ENCODE data around the gene GAL3ST3.

The GAL3ST3 gene

DNA sequence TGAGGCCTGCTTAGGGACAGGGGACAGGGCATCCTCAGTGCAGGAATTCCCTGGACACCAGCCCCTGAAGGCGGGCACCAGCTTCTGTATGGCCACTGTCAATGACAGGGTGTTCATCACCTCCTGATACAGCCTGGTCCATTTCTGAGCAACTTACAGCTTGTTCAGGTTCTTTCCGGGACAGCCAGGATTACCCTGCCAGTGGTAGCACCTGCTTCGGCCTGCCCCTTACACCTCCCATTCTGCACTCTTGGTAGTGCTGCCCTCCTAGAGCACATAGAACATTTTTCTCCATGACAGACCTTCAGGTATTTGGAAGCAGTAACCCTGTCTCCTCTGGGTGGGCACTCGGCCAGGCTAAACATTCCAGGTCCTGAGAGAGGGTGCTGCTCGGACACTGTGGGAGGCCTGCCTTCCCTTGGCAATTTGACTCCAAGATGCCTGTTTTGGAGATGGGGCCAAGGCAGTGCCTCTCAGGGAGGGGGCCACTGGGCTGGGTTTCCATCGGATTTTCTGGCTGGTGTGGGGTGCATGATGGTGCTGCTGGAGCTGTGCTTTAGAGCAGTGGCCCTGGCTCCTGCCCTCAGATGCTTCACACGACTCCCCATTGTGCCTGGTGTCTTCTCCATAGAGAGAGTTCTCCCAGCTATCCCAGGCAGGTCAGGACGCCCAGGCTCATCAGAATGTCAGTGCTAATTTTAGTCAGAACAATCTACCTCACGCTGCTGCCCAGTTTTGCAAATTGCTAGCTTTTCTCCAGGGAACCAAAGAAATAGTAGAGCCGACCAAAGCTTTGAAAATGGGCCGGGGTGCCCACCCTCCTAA is 1.2 kb downstream of the GAL3ST3 start:
- ChIA-PET POLR2A (no interaction called here), CTCF (interaction anchor here (1.0 to 7.8 kb wide), 6 partner anchors 11 to 269 kb away, joined by 3 to 52 read pairs (median 31); partner anchors contain the start of genes CST6 and PACS1)
- DNase-seq (ENCODE audit: extremely low spot score) = no peak
- TF ChIP-seq, protein P1, sequence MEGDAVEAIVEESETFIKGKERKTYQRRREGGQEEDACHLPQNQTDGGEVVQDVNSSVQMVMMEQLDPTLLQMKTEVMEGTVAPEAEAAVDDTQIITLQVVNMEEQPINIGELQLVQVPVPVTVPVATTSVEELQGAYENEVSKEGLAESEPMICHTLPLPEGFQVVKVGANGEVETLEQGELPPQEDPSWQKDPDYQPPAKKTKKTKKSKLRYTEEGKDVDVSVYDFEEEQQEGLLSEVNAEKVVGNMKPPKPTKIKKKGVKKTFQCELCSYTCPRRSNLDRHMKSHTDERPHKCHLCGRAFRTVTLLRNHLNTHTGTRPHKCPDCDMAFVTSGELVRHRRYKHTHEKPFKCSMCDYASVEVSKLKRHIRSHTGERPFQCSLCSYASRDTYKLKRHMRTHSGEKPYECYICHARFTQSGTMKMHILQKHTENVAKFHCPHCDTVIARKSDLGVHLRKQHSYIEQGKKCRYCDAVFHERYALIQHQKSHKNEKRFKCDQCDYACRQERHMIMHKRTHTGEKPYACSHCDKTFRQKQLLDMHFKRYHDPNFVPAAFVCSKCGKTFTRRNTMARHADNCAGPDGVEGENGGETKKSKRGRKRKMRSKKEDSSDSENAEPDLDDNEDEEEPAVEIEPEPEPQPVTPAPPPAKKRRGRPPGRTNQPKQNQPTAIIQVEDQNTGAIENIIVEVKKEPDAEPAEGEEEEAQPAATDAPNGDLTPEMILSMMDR (IDR thresholded peaks at IDR 0.05; ENCODE audit: control extremely low read depth, extremely low read depth, low read depth, missing control alignments) = no peak

DNA sequence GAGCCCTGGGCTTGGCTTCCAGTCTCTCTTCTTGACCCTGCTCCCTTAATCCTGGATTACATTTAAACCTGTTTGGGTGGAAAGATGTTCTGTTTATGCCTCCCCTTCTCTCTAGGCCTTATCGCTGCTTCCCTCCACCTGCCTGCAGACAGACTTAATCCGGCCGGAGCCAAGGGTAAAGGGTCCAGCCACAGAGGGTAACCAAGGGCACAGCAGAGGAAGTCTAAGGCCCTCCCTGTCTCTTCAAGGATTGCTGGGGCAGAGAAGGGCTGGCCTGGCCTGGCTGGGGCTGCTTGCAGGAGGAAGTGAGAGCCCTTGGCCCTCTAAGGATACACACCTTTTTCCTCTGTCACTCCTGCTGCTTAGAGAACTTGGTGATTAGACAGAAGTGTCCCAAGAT is 2.1 kb downstream of the GAL3ST3 start:
- CTCF ChIA-PET = interaction anchor here (1.1 to 7.8 kb wide), 10 partner anchors 8 to 88 kb away, joined by 3 to 52 read pairs (median 18); partner anchors contain the start of genes CST6, PACS1 and SF3B2
- POLR2A ChIA-PET = no interaction called here
- TF ChIP-seq, protein P1 (IDR thresholded peaks at IDR 0.05; ENCODE audit: control extremely low read depth, extremely low read depth, low read depth, missing control alignments) = no peak
- no peak for DNase-seq (ENCODE audit: extremely low spot score)

DNA sequence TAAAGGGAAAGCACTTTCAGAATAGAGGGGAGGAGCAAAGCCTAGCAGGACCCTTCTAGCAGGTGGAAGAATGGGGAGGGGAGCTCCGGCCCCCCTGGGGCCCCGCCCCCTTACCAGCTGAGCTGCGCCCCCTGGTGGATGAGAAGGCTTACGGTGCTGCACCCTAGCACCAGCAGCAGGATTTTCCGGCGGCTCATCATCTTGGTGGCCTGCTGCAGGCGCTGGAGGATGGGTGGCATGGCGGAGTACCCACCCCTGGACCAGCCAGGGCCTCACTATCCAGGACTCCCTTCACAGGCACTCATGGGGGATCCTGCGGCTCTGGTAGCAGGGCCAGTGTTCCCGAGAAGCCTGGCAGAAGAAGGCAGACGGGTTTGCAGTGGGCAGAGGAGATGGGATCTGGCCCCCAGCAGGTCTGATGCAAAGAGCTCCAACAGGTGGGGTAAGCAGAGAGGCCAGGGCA is 3.8 kb downstream of the GAL3ST3 start:
- TF ChIP-seq, protein P1 (IDR thresholded peaks at IDR 0.05; ENCODE audit: control extremely low read depth, extremely low read depth, low read depth, missing control alignments) = peak; percentile 92
- CTCF ChIA-PET = interaction anchor here (0.7 to 7.8 kb wide), 40 partner anchors 9 to 343 kb away, joined by 3 to 52 read pairs (median 4); partner anchors contain the start of genes BANF1, CATSPER1, CCDC85B and CST6
- peak; percentile 91 for DNase-seq (ENCODE audit: extremely low spot score)
- POLR2A ChIA-PET = interaction anchor here (0.7 to 1.2 kb wide), 2 partner anchors 36 to 317 kb away, joined by 3 to 5 read pairs; no protein-coding TSS in a partner anchor

DNA sequence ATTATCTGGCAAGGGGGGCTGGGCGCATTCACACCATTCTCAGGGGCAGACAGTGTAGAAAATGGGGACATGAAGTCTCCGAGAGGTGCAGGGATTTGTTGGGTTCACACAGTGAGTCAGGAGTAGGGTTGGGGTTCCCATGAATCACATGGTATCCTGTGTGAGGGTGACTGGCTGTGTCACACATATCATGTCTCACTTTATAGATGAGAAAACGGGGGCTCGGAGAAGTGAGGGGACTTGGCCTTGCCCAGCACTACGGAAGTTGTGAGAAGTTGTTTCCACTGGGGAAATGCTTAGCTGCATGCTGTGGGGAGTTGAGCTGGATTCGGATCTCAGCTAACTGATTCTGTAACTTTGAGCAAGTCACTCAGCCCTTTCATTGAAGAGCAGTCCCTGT is 4.2 kb downstream of the GAL3ST3 start:
- ChIA-PET POLR2A (interaction anchor here (0.5 to 1.2 kb wide), 3 partner anchors 36 to 317 kb away, joined by 3 to 5 read pairs (median 3); no protein-coding TSS in a partner anchor), CTCF (interaction anchor here (0.7 to 7.8 kb wide), 35 partner anchors 9 to 343 kb away, joined by 3 to 52 read pairs (median 5); partner anchors contain the start of genes CATSPER1, CCDC85B, CST6 and FIBP)
- TF ChIP-seq, protein P1 (IDR thresholded peaks at IDR 0.05; ENCODE audit: control extremely low read depth, extremely low read depth, low read depth, missing control alignments) = no peak
- DNase-seq (ENCODE audit: extremely low spot score) = no peak

DNA sequence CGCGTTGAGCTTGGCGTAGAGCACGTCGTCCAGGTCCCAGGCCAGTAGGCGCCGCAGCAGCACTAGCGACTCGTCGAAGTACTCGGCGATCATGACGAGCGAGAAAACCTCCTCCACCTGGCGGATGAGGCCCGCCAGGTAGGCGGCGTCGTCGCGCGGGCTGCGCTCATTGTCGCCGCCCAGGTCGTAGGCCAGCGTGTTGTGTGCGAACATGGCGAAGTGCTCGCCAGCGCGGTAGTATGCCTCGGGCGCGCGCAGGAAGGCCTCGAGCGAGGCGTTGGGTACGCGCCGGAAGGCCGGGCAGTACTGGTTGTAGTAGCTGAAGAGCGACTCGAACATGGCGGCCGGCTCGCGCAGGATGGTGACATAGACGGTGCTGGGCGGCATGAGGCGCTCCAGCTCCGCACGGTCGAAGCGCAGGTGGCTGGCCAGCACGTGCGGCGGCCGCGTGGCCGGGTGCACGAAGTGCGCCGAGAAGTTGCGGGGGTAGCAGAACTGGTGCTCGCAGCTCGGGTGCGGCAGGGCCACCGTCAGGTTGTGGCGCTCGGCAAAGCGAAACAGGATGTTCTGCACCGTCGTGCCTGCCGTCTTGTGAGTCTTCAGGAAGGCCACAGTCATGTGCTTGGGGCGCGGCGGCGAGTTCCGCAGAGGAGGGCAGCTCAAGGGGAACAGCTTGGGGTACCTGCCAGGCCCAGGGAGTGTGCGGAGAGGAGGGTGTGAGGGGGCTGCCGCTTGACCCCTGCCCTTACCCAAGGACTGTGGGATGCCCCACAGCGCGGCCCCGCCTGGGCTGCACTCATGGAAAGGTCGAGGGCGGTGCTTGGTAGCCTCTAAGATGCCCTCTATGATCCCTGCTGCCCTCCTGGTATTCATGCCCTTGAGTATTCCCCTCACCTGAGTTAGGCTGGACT is 5.7 kb downstream of the GAL3ST3 start:
- TF ChIP-seq, protein P1 (IDR thresholded peaks at IDR 0.05; ENCODE audit: control extremely low read depth, extremely low read depth, low read depth, missing control alignments) = no peak
- ChIA-PET POLR2A (no interaction called here), CTCF (interaction anchor here (1.2 to 7.8 kb wide), 13 partner anchors 7 to 331 kb away, joined by 3 to 52 read pairs (median 11); partner anchors contain the start of genes CATSPER1, FIBP, KAT5 and MUS81)
- DNase-seq (ENCODE audit: extremely low spot score) = no peak
